Erythroblast (primary cell): ENCODE measurements around the gene DGAT2.

Experiments
- GATA1 ChIP-seq: IDR thresholded peaks from 2 replicates; pipeline ENCODE4 v1.6.1; 2011; ENCODE audit warnings: low read depth, mild to moderate bottlenecking, control low read depth, low read length, moderate library complexity
- POLR2A ChIP-seq: IDR thresholded peaks from 2 replicates; pipeline ENCODE4 v1.6.1; 2011; ENCODE audit warnings: mild to moderate bottlenecking, low read length

GRCh38 chr11:75735181-75735845 lies 33.3 kb upstream of the DGAT2 start:
- TF ChIP-seq POLR2A (no peak), GATA1 (no peak)
